Measurements from ENCODE around the gene TOPAZ1. TPM values are rescaled to one million over a fixed set of nuclear protein-coding genes. Genes with fewer than 3 reads are reported as not detected.

TOPAZ1 gene
- not detected for total RNA-seq

- DNase-seq = no peak
Measured at GRCh38 chr3:44241706-44242105, at the start of gene TOPAZ1. TOPAZ1 (plus strand) TSS chr3:44241886; CDS start chr3:44242054, 168 bp downstream.

GRCh38 chr3:44198284-44199269 lies 43.1 kb upstream of the TOPAZ1 start:
- peak; percentile 54 for DNase-seq

GRCh38 chr3:44206261-44206660 lies 35.4 kb upstream of the TOPAZ1 start:
- no peak for DNase-seq

GRCh38 chr3:44206862-44207652 lies 34.6 kb upstream of the TOPAZ1 start:
- no peak for DNase-seq

- no peak for DNase-seq
Measured at GRCh38 chr3:44208086-44208485, 33.6 kb upstream of the TOPAZ1 start.

GRCh38 chr3:44208568-44208967 lies 33.1 kb upstream of the TOPAZ1 start:
- DNase-seq = no peak

- no peak for DNase-seq
Measured at GRCh38 chr3:44210967-44211366, 30.7 kb upstream of the TOPAZ1 start.

GRCh38 chr3:44222337-44222736 lies 19.3 kb upstream of the TOPAZ1 start:
- no peak for DNase-seq

- no peak for DNase-seq
Measured at GRCh38 chr3:44223299-44223698, 18.4 kb upstream of the TOPAZ1 start.

GRCh38 chr3:44224131-44224530 lies 17.6 kb upstream of the TOPAZ1 start:
- DNase-seq = no peak

GRCh38 chr3:44226573-44226972 lies 15.1 kb upstream of the TOPAZ1 start:
- no peak for DNase-seq

GRCh38 chr3:44227632-44228031 lies 14.1 kb upstream of the TOPAZ1 start:
- no peak for DNase-seq

- DNase-seq = no peak
Measured at GRCh38 chr3:44228900-44229299, 12.8 kb upstream of the TOPAZ1 start.

- no peak for DNase-seq
Measured at GRCh38 chr3:44232407-44232806, 9.3 kb upstream of the TOPAZ1 start.

- no peak for DNase-seq
Measured at GRCh38 chr3:44234648-44235268, 6.9 kb upstream of the TOPAZ1 start.

- peak; percentile 27 for DNase-seq
Measured at GRCh38 chr3:44235604-44236484, 5.8 kb upstream of the TOPAZ1 start.

GRCh38 chr3:44236485-44236908 lies 5.2 kb upstream of the TOPAZ1 start:
- DNase-seq = no peak

GRCh38 chr3:44237161-44237560 lies 4.5 kb upstream of the TOPAZ1 start:
- no peak for DNase-seq

- DNase-seq = no peak
Measured at GRCh38 chr3:44237665-44238064, 4.0 kb upstream of the TOPAZ1 start.

- DNase-seq = no peak
Measured at GRCh38 chr3:44238889-44239288, 2.8 kb upstream of the TOPAZ1 start.

- no peak for DNase-seq
Measured at GRCh38 chr3:44240061-44240460, 1.6 kb upstream of the TOPAZ1 start.

- no peak for DNase-seq
Measured at GRCh38 chr3:44242721-44243120, 1.0 kb downstream of the TOPAZ1 start.

Data from effector CD4-positive, alpha-beta T cell (primary cell).